Activated CD4-positive, alpha-beta memory T cell treated with anti-CD3 and anti-CD28 coated beads for 36 hours (primary cell): Measurements from ENCODE around the gene SRGAP1. TPM values are rescaled to one million over a fixed set of nuclear protein-coding genes. Genes with fewer than 3 reads are reported as not detected.

Source experiments
- CTCF ChIA-PET: fragments of 350-600 bp; sonication (Branson Sonifier 250); formaldehyde crosslinking; loops from one replicate; lab custom pipeline; 2021; ENCODE audit warnings: antibody characterized with exemption, inconsistent platforms; lab: Charles Lee
- POLR2A ChIA-PET: fragments of 350-600 bp; sonication (Branson Sonifier 250); formaldehyde crosslinking; loops from one replicate; lab custom pipeline; 2021; ENCODE audit warnings: antibody characterized with exemption; lab: Charles Lee
- DNase-seq: peaks from one replicate; pipeline ENCODE4 v3.0.0-alpha.2; 2020
- H3K27ac Mint-ChIP-seq: one replicate; pipeline ENCODE4 v1.8.0; 2021; ENCODE audit warnings: mixed read lengths
- H3K27me3 Mint-ChIP-seq: one replicate; pipeline ENCODE4 v1.8.0; 2021; ENCODE audit warnings: mixed read lengths
- H3K36me3 Mint-ChIP-seq: one replicate; pipeline ENCODE4 v1.8.0; 2021; ENCODE audit warnings: mixed read lengths
- H3K4me1 Mint-ChIP-seq: one replicate; pipeline ENCODE4 v1.8.0; 2021; ENCODE audit warnings: low read depth, mixed read lengths
- H3K4me3 Mint-ChIP-seq: one replicate; pipeline ENCODE4 v1.8.0; 2021; ENCODE audit warnings: mild to moderate bottlenecking, mixed read lengths
- H3K9me3 Mint-ChIP-seq: one replicate; pipeline ENCODE4 v1.8.0; 2021; ENCODE audit warnings: mixed read lengths
- intact Hi-C: fragments of 100-400 bp; cut with micrococcal nuclease; formaldehyde crosslinking; loops from one replicate; pipeline ENCODE4 v1.15.1; 2023
- total RNA-seq, 2 experiments: library from RNA; stranded (reverse); gene quantifications; one replicate each; pipeline ENCODE4 v1.2.3, GENCODE V29; 2021

Gene SRGAP1
- total RNA-seq, 2 experiments from 2014 or later = 0.10 to 0.12 TPM

- ChIA-PET CTCF (interaction anchor here (0.8 kb wide), 1 partner anchor 8 kb away, joined by 3 read pairs; no protein-coding TSS in a partner anchor), POLR2A (no interaction called here)
- DNase-seq = no peak
- no peaks in the 10 kb centered on the region for H3K36me3 Mint-ChIP-seq
- peaks cover 4% of the 10 kb centered on the region for H3K27me3 Mint-ChIP-seq
- peaks cover 3% of the 10 kb centered on the region for H3K4me1 Mint-ChIP-seq
- no peak overlapping the region for H3K4me3 Mint-ChIP-seq
- H3K9me3 Mint-ChIP-seq = no peaks in the 10 kb centered on the region
- H3K27ac Mint-ChIP-seq = no peak overlapping the region
- intact Hi-C loops = no loop called here
These were observed 53.4 kb downstream of the SRGAP1 start for GRCh38 chr12:63897931-63898330.

GRCh38 chr12:63898764-63899337, 54.4 kb downstream of the SRGAP1 start:
- H3K27ac Mint-ChIP-seq = no peak overlapping the region
- no peak overlapping the region for H3K4me3 Mint-ChIP-seq
- H3K27me3 Mint-ChIP-seq = peaks cover 4% of the 10 kb centered on the region
- peaks cover 3% of the 10 kb centered on the region for H3K4me1 Mint-ChIP-seq
- H3K9me3 Mint-ChIP-seq = no peaks in the 10 kb centered on the region
- POLR2A ChIA-PET = no interaction called here
- intact Hi-C loops = no loop called here
- DNase-seq = no peak
- no peaks in the 10 kb centered on the region for H3K36me3 Mint-ChIP-seq
- CTCF ChIA-PET = interaction anchor here (0.6 to 0.8 kb wide), 2 partner anchors 9 to 24 kb away, joined by 3 read pairs; no protein-coding TSS in a partner anchor

GRCh38 chr12:63899396-63899795, 54.9 kb downstream of the SRGAP1 start:
- intact Hi-C loops = no loop called here
- CTCF ChIA-PET = no interaction called here
- peaks cover 3% of the 10 kb centered on the region for H3K4me1 Mint-ChIP-seq
- H3K4me3 Mint-ChIP-seq = no peak overlapping the region
- H3K9me3 Mint-ChIP-seq = no peaks in the 10 kb centered on the region
- H3K27ac Mint-ChIP-seq = no peak overlapping the region
- peaks cover 7% of the 10 kb centered on the region for H3K27me3 Mint-ChIP-seq
- no peak for DNase-seq
- POLR2A ChIA-PET = no interaction called here
- no peaks in the 10 kb centered on the region for H3K36me3 Mint-ChIP-seq

- peaks cover 3% of the 10 kb centered on the region for H3K4me1 Mint-ChIP-seq
- ChIA-PET CTCF (no interaction called here), POLR2A (no interaction called here)
- H3K36me3 Mint-ChIP-seq = no peaks in the 10 kb centered on the region
- no peak for DNase-seq
- intact Hi-C loops = no loop called here
- H3K27me3 Mint-ChIP-seq = peaks cover 7% of the 10 kb centered on the region
- H3K27ac Mint-ChIP-seq = no peak overlapping the region
- peaks cover 5% of the 10 kb centered on the region for H3K9me3 Mint-ChIP-seq
- no peak overlapping the region for H3K4me3 Mint-ChIP-seq
These were observed 56.7 kb downstream of the SRGAP1 start for GRCh38 chr12:63900922-63901793.

DNA sequence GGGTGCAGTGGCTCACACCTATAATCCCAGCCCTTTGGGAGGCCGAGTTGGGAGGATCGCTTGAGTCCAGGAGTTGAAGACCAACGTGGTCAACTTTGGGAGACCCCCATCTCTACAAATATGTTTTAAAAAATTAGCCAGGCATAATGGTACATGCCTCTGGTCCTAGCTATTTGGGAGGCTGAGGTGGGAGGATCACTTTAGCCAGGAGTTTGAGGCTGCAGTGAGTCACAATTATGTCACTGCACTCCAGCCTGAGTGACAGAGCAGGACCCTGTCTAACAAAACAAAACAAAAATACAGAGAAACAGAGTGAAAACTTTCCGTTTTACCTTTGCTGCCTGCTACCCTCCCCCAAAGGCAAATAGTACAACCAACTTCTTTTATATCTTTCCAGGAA, 60.2 kb downstream of the SRGAP1 start:
- no peaks in the 10 kb centered on the region for H3K36me3 Mint-ChIP-seq
- no peak overlapping the region for H3K4me3 Mint-ChIP-seq
- H3K27ac Mint-ChIP-seq = no peak overlapping the region
- H3K9me3 Mint-ChIP-seq = peaks cover 5% of the 10 kb centered on the region
- intact Hi-C loops = no loop called here
- ChIA-PET POLR2A (no interaction called here), CTCF (no interaction called here)
- H3K4me1 Mint-ChIP-seq = no peaks in the 10 kb centered on the region
- H3K27me3 Mint-ChIP-seq = peaks cover 3% of the 10 kb centered on the region
- DNase-seq = no peak

GRCh38 chr12:63905544-63905943, 61.0 kb downstream of the SRGAP1 start:
- H3K27me3 Mint-ChIP-seq = peaks cover 3% of the 10 kb centered on the region
- no peak overlapping the region for H3K4me3 Mint-ChIP-seq
- ChIA-PET POLR2A (no interaction called here), CTCF (no interaction called here)
- DNase-seq = no peak
- H3K36me3 Mint-ChIP-seq = no peaks in the 10 kb centered on the region
- H3K4me1 Mint-ChIP-seq = no peaks in the 10 kb centered on the region
- no peak overlapping the region for H3K27ac Mint-ChIP-seq
- intact Hi-C loops = no loop called here
- H3K9me3 Mint-ChIP-seq = peaks cover 5% of the 10 kb centered on the region

GRCh38 chr12:63906876-63907275, 62.4 kb downstream of the SRGAP1 start:
- Mint-ChIP-seq H3K27ac (no peak overlapping the region), H3K27me3 (peaks cover 5% of the 10 kb centered on the region), H3K4me3 (no peak overlapping the region), H3K36me3 (no peaks in the 10 kb centered on the region), H3K4me1 (no peaks in the 10 kb centered on the region), H3K9me3 (peaks cover 5% of the 10 kb centered on the region)
- ChIA-PET CTCF (no interaction called here), POLR2A (no interaction called here)
- DNase-seq = no peak
- intact Hi-C loops = no loop called here

DNA sequence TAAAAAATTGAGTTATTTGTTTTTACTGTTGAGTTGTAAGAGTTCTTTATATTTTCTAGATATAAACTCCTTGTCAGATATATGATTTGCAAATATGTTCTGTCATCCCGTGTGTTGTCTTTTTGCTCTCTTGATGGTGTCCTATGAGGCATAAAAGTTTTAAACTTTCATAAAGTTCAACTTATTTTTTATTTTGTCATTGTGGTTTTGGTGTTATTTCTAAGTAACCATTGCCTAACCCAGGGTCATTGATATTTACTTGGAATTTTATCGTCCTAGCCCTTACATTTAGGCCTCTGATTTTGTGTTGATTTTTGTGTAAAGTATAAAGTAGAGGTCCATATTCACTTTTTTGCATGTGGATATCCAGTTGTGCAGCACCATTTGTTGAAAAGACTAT, 63.1 kb downstream of the SRGAP1 start:
- Mint-ChIP-seq H3K27me3 (peaks cover 5% of the 10 kb centered on the region), H3K4me1 (no peaks in the 10 kb centered on the region), H3K9me3 (peaks cover 5% of the 10 kb centered on the region), H3K36me3 (no peaks in the 10 kb centered on the region), H3K4me3 (no peak overlapping the region), H3K27ac (no peak overlapping the region)
- ChIA-PET POLR2A (no interaction called here), CTCF (no interaction called here)
- DNase-seq = no peak
- intact Hi-C loops = no loop called here

DNA sequence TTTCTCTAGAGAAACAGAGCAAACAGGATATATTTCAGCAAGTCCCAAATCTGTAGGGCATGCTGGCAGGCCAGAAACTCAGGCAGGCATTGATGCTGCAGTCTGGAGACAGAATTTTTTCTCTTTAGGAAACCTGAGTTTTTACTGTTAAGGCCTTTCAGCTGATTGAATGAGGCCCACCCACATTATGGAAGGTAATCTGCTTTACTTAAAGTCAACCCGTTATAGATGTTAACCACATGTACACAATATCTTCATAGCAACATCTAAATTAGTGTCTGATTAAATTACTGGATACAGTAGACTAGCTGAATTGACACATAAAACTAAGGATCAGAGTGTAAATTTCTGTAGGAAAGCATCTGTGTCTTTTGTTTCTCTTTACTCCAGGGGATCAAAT, 65.2 kb downstream of the SRGAP1 start:
- intact Hi-C loops = no loop called here
- no peak for DNase-seq
- Mint-ChIP-seq H3K27ac (no peak overlapping the region), H3K4me1 (no peaks in the 10 kb centered on the region), H3K4me3 (no peak overlapping the region), H3K27me3 (peaks cover 2% of the 10 kb centered on the region), H3K9me3 (peaks cover 5% of the 10 kb centered on the region), H3K36me3 (no peaks in the 10 kb centered on the region)
- POLR2A ChIA-PET = no interaction called here
- CTCF ChIA-PET = no interaction called here

DNA sequence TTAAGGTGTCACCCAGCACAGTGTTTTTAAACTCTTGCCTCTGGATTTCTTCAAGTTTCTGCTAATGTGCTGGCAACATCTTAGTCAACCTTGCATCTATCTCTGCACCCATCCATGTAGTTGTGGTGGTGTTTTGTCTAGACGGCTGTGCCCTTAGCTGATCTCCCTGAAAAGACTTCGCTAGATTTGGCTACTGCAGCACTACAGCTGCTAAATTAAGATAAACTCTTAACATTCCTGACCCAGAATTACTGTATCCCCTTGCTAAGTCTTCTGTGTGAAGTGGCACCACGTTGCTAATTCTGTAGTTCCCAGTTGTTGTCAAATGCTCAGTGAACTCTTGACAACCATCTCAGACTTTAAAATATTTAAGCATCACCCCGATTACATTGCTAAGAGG, 66.8 kb downstream of the SRGAP1 start:
- Mint-ChIP-seq H3K4me1 (no peaks in the 10 kb centered on the region), H3K36me3 (no peaks in the 10 kb centered on the region), H3K4me3 (no peak overlapping the region), H3K9me3 (no peaks in the 10 kb centered on the region), H3K27ac (no peak overlapping the region), H3K27me3 (peaks cover 3% of the 10 kb centered on the region)
- intact Hi-C loops = no loop called here
- POLR2A ChIA-PET = no interaction called here
- no peak for DNase-seq
- CTCF ChIA-PET = no interaction called here

DNA sequence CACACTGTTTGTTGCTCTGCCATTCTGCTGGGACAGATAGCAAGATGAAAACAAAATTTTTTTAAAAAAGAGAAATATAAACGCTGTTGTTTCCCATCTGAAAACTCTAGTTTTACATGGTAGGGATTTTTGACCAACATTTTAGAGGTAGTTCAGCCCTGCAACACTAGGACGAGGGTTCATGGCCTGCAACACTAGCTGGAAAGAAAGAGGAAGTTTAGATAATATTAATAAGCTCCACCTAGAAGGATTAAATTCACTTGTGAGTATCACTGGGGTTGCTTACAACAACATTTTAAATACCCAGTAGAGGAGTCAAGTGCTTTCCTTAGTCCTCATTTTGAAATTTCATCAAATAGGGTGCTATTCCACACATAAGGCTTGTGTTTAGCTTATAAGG, 68.2 kb downstream of the SRGAP1 start:
- DNase-seq = no peak
- Mint-ChIP-seq H3K4me3 (no peak overlapping the region), H3K4me1 (no peaks in the 10 kb centered on the region), H3K27ac (no peak overlapping the region), H3K9me3 (no peaks in the 10 kb centered on the region), H3K36me3 (no peaks in the 10 kb centered on the region), H3K27me3 (peaks cover 5% of the 10 kb centered on the region)
- ChIA-PET CTCF (no interaction called here), POLR2A (no interaction called here)
- intact Hi-C loops = no loop called here

DNA sequence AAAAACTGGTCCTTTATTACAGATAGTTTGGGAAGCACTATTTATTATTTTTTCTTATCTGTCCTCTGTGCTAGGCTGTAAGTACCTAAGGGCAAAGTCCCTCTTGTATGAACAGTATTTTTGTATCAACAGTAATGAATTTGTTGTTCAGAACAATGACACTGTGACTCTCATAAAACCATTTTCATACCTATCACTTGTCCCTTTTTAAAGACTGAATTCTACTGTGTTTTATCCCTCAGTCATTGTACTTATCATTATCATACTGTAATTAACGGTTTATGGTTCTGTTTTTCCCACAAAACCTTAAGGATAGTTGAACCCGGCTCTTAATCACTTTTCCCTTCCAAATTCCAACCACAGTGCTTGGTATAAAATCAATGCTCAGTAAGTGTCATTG, 69.4 kb downstream of the SRGAP1 start:
- intact Hi-C loops = no loop called here
- no peaks in the 10 kb centered on the region for H3K4me1 Mint-ChIP-seq
- H3K27ac Mint-ChIP-seq = no peak overlapping the region
- no peak overlapping the region for H3K4me3 Mint-ChIP-seq
- H3K36me3 Mint-ChIP-seq = no peaks in the 10 kb centered on the region
- CTCF ChIA-PET = no interaction called here
- H3K9me3 Mint-ChIP-seq = no peaks in the 10 kb centered on the region
- no peak for DNase-seq
- peaks cover 5% of the 10 kb centered on the region for H3K27me3 Mint-ChIP-seq
- POLR2A ChIA-PET = no interaction called here
